GM23338 (cell line): ENCODE data around the gene MARVELD3. TPM values are rescaled to one million over a fixed set of nuclear protein-coding genes. Genes with fewer than 3 reads are reported as not detected.

ENCODE experiments used
- ATAC-seq: fragments of 200-7000 bp; cut with Tn5 transposase; 3 replicates; pipeline ENCODE4 v1.9.1; 2020
- DNase-seq: peaks from one replicate; pipeline ENCODE4 v3.0.0-alpha.2; 2015; ENCODE audit warnings: low spot score
- H2AFZ ChIP-seq: fragments of 200-600 bp; sonication (generic); 2 replicates; pipeline ENCODE4 v1.8.0; 2016; ENCODE audit warnings: antibody characterized with exemption, mild to moderate bottlenecking, moderate library complexity
- H3F3A ChIP-seq: fragments of 200-600 bp; sonication (generic); replicated peaks from 2 replicates; pipeline ENCODE4 v1.8.0; 2017; ENCODE audit warnings: antibody characterized with exemption, mixed run types, low read depth
- H3K27ac ChIP-seq: fragments of 200-600 bp; sonication (generic); 2 replicates; pipeline ENCODE4 v1.6.1; 2016; ENCODE audit warnings: low read depth
- H3K27me3 ChIP-seq: fragments of 200-600 bp; sonication (generic); 2 replicates; pipeline ENCODE4 v1.8.0; 2016; ENCODE audit warnings: mild to moderate bottlenecking, mixed run types, moderate library complexity; ENCODE audit not compliant: insufficient read depth
- H3K36me3 ChIP-seq: fragments of 200-600 bp; sonication (generic); 2 replicates; pipeline ENCODE4 v1.8.0; 2016; ENCODE audit warnings: mild to moderate bottlenecking; ENCODE audit not compliant: insufficient read depth
- H3K4me1 ChIP-seq: fragments of 200-600 bp; sonication (generic); 2 replicates; pipeline ENCODE4 v1.8.0; 2016; ENCODE audit warnings: mild to moderate bottlenecking, moderate library complexity; ENCODE audit not compliant: insufficient read depth
- H3K4me2 ChIP-seq: fragments of 200-600 bp; sonication (generic); 2 replicates; pipeline ENCODE4 v1.7.1; 2017; ENCODE audit warnings: mixed run types
- H3K4me3 ChIP-seq: fragments of 200-600 bp; sonication (generic); 2 replicates; pipeline ENCODE4 v1.6.1; 2016; ENCODE audit warnings: mixed run types
- H3K79me2 ChIP-seq: fragments of 200-600 bp; sonication (generic); replicated peaks from 2 replicates; pipeline ENCODE4 v1.8.0; 2017; ENCODE audit warnings: mild to moderate bottlenecking; ENCODE audit not compliant: insufficient read depth
- H3K9me2 ChIP-seq: fragments of 200-600 bp; sonication (generic); 2 replicates; pipeline ENCODE4 v1.8.0; 2017; ENCODE audit not compliant: insufficient read depth
- H4K20me1 ChIP-seq: fragments of 200-600 bp; sonication (generic); replicated peaks from 2 replicates; pipeline ENCODE4 v1.8.0; 2017; ENCODE audit warnings: mild to moderate bottlenecking; ENCODE audit not compliant: insufficient read depth
- H3K27ac Mint-ChIP-seq: 2 replicates; pipeline ENCODE4 v1.8.0; 2020; ENCODE audit warnings: inconsistent platforms, mild to moderate bottlenecking, moderate library complexity, mixed read lengths
- H3K27me3 Mint-ChIP-seq: 3 replicates; pipeline ENCODE4 v1.8.0; 2022; ENCODE audit warnings: low read depth, mild to moderate bottlenecking, moderate library complexity, mixed read lengths, inconsistent platforms; ENCODE audit not compliant: insufficient read depth, poor library complexity
- H3K36me3 Mint-ChIP-seq: 3 replicates; pipeline ENCODE4 v1.8.0; 2021; ENCODE audit warnings: low read depth, mild to moderate bottlenecking, inconsistent platforms, moderate library complexity, mixed read lengths
- H3K4me1 Mint-ChIP-seq: 3 replicates; pipeline ENCODE4 v1.8.0; 2020; ENCODE audit warnings: mild to moderate bottlenecking, inconsistent platforms, mixed read lengths
- H3K4me3 Mint-ChIP-seq: 3 replicates; pipeline ENCODE4 v1.8.0; 2021; ENCODE audit warnings: moderate library complexity, mild to moderate bottlenecking, inconsistent platforms, mixed read lengths
- H3K9me3 Mint-ChIP-seq: 3 replicates; pipeline ENCODE4 v1.8.0; 2020; ENCODE audit warnings: moderate library complexity, mild to moderate bottlenecking, inconsistent platforms, mixed read lengths
- CREB1 ChIP-seq: fragments of 250-450 bp; sonication (Bioruptor Pico); IDR thresholded peaks from 2 replicates; pipeline ENCODE4 v1.5.0; 2020; ENCODE audit warnings: low read depth, mild to moderate bottlenecking, moderate library complexity
- JUNB ChIP-seq: IDR thresholded peaks from one replicate; pipeline ENCODE4 v1.6.1; 2016; ENCODE audit warnings: antibody characterized with exemption; ENCODE audit not compliant: unreplicated experiment
- NANOG ChIP-seq: IDR thresholded peaks from 2 replicates; pipeline ENCODE4 v1.6.1; 2016; ENCODE audit warnings: antibody characterized with exemption, borderline replicate concordance
- POLR2AphosphoS5 ChIP-seq: IDR thresholded peaks from 2 replicates; pipeline ENCODE4 v1.6.1; 2016; ENCODE audit warnings: antibody characterized with exemption, low read depth
- STAT1 ChIP-seq: IDR thresholded peaks from one replicate; pipeline ENCODE4 v1.6.1; 2016; ENCODE audit warnings: antibody characterized with exemption; ENCODE audit not compliant: unreplicated experiment
- ZNF114 ChIP-seq: fragments of 250-450 bp; sonication (Bioruptor Pico); IDR thresholded peaks from 2 replicates; pipeline ENCODE4 v1.5.0; 2020; ENCODE audit warnings: mild to moderate bottlenecking, moderate library complexity
- ZNF331 ChIP-seq: fragments of 250-450 bp; sonication (Bioruptor Pico); IDR thresholded peaks from 2 replicates; pipeline ENCODE4 v1.5.0; 2020; ENCODE audit warnings: low read depth, mild to moderate bottlenecking, moderate library complexity
- polyA plus RNA-seq: library from polyadenylated mRNA; unstranded; fragments of >200 nt; fragmentation: Nextera tagmentation; extraction: Ambion mirVana; gene quantifications from 2 replicates; pipeline ENCODE4 v1.2.1, GENCODE V29; 2016
- total RNA-seq: library from RNA; depleted of rRNA; stranded (reverse); fragments of >200 nt; shearing (Covaris generic); gene quantifications from 2 replicates; pipeline ENCODE4 v1.2.3, GENCODE V29; 2014
- TF ChIP-seq, protein P1 (sequence below): IDR thresholded peaks from one replicate; pipeline ENCODE4 v1.6.1; 2018; ENCODE audit warnings: antibody characterized with exemption; ENCODE audit not compliant: unreplicated experiment
- TF ChIP-seq, protein P2 (sequence below): IDR thresholded peaks from 2 replicates; pipeline ENCODE4 v1.6.1; 2016; ENCODE audit warnings: antibody characterized with exemption
- TF ChIP-seq, protein P3 (sequence below), 2 experiments: fragments of 200-600 bp in 1 of 2; sonication (generic) in 1 of 2; conservative IDR thresholded peaks; 2 replicates each; pipeline versions ENCODE4 v1.5.1 to v1.6.1; 2016 to 2017; ENCODE audit warnings: antibody characterized with exemption in 2 of 2, low read depth in 2 of 2, mild to moderate bottlenecking in 2 of 2, moderate library complexity in 1 of 2
- TF ChIP-seq, protein P4 (sequence below): fragments of 250-450 bp; sonication (Bioruptor Pico); IDR thresholded peaks from 2 replicates; pipeline ENCODE4 v1.5.0; 2020; ENCODE audit warnings: mild to moderate bottlenecking, moderate library complexity

Gene MARVELD3
- total and polyA plus RNA-seq, 2 experiments from 2014 or later = 23.4 to 32.7 TPM

DNA sequence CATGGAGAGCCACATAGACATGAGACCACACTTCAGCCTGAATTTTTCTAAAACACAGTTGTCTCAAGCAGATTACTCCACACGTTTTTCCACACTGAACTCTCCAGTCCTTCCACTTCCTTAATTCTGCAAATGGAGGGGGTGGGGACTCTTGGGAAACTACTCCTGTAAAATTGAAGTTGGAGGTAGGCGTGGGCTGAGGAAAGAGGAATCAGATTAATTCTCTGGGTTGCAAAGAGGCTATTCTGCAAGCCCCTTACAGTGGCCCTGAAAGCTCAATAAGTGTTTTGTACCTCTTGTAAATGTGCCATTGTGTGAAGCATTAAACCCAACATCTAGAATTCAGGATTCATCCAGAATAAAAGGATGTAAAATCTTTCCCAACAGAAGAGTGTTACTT, 9.6 kb downstream of the MARVELD3 start:
- Histone ChIP-seq H3K79me2 (peaks cover 4% of the 10 kb centered on the region; the same call in 1 of the 2 replicates), H3K4me2 (no peak overlapping the region), H3F3A (no peaks in the 10 kb centered on the region; the same call in 1 of the 2 replicates), H3K4me1 (no peaks in the 10 kb centered on the region), H2AFZ (no peak overlapping the region), H3K9me2 (no peaks in the 10 kb centered on the region), H3K27me3 (no peaks in the 10 kb centered on the region), H4K20me1 (peaks cover 8% of the 10 kb centered on the region; the same call in 1 of the 2 replicates), H3K27ac (no peak overlapping the region), H3K4me3 (no peak overlapping the region), H3K36me3 (peaks cover 24% of the 10 kb centered on the region; the same call in 1 of the 2 replicates)
- no peak for ATAC-seq
- peaks cover 23% of the 10 kb centered on the region for H3K4me1 Mint-ChIP-seq
- DNase-seq = no peak
- no peaks in the 10 kb centered on the region for H3K9me3 Mint-ChIP-seq
- TF ChIP-seq NANOG (no peak), JUNB (no peak), ZNF331 (CRISPR knock-in tag) (no peak), POLR2AphosphoS5 (no peak), CREB1 (no peak), ZNF114 (CRISPR knock-in tag) (no peak), STAT1 (no peak)
- TF ChIP-seq, protein P1, sequence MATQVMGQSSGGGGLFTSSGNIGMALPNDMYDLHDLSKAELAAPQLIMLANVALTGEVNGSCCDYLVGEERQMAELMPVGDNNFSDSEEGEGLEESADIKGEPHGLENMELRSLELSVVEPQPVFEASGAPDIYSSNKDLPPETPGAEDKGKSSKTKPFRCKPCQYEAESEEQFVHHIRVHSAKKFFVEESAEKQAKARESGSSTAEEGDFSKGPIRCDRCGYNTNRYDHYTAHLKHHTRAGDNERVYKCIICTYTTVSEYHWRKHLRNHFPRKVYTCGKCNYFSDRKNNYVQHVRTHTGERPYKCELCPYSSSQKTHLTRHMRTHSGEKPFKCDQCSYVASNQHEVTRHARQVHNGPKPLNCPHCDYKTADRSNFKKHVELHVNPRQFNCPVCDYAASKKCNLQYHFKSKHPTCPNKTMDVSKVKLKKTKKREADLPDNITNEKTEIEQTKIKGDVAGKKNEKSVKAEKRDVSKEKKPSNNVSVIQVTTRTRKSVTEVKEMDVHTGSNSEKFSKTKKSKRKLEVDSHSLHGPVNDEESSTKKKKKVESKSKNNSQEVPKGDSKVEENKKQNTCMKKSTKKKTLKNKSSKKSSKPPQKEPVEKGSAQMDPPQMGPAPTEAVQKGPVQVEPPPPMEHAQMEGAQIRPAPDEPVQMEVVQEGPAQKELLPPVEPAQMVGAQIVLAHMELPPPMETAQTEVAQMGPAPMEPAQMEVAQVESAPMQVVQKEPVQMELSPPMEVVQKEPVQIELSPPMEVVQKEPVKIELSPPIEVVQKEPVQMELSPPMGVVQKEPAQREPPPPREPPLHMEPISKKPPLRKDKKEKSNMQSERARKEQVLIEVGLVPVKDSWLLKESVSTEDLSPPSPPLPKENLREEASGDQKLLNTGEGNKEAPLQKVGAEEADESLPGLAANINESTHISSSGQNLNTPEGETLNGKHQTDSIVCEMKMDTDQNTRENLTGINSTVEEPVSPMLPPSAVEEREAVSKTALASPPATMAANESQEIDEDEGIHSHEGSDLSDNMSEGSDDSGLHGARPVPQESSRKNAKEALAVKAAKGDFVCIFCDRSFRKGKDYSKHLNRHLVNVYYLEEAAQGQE = no peak
- TF ChIP-seq, protein P2, sequence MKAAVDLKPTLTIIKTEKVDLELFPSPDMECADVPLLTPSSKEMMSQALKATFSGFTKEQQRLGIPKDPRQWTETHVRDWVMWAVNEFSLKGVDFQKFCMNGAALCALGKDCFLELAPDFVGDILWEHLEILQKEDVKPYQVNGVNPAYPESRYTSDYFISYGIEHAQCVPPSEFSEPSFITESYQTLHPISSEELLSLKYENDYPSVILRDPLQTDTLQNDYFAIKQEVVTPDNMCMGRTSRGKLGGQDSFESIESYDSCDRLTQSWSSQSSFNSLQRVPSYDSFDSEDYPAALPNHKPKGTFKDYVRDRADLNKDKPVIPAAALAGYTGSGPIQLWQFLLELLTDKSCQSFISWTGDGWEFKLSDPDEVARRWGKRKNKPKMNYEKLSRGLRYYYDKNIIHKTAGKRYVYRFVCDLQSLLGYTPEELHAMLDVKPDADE = no peak
- TF ChIP-seq, protein P3, sequence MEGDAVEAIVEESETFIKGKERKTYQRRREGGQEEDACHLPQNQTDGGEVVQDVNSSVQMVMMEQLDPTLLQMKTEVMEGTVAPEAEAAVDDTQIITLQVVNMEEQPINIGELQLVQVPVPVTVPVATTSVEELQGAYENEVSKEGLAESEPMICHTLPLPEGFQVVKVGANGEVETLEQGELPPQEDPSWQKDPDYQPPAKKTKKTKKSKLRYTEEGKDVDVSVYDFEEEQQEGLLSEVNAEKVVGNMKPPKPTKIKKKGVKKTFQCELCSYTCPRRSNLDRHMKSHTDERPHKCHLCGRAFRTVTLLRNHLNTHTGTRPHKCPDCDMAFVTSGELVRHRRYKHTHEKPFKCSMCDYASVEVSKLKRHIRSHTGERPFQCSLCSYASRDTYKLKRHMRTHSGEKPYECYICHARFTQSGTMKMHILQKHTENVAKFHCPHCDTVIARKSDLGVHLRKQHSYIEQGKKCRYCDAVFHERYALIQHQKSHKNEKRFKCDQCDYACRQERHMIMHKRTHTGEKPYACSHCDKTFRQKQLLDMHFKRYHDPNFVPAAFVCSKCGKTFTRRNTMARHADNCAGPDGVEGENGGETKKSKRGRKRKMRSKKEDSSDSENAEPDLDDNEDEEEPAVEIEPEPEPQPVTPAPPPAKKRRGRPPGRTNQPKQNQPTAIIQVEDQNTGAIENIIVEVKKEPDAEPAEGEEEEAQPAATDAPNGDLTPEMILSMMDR (conservative IDR thresholded peaks at IDR 0.05; ENCODE audit: low read depth in 2 of 2) = no peak
- TF ChIP-seq, protein P4, sequence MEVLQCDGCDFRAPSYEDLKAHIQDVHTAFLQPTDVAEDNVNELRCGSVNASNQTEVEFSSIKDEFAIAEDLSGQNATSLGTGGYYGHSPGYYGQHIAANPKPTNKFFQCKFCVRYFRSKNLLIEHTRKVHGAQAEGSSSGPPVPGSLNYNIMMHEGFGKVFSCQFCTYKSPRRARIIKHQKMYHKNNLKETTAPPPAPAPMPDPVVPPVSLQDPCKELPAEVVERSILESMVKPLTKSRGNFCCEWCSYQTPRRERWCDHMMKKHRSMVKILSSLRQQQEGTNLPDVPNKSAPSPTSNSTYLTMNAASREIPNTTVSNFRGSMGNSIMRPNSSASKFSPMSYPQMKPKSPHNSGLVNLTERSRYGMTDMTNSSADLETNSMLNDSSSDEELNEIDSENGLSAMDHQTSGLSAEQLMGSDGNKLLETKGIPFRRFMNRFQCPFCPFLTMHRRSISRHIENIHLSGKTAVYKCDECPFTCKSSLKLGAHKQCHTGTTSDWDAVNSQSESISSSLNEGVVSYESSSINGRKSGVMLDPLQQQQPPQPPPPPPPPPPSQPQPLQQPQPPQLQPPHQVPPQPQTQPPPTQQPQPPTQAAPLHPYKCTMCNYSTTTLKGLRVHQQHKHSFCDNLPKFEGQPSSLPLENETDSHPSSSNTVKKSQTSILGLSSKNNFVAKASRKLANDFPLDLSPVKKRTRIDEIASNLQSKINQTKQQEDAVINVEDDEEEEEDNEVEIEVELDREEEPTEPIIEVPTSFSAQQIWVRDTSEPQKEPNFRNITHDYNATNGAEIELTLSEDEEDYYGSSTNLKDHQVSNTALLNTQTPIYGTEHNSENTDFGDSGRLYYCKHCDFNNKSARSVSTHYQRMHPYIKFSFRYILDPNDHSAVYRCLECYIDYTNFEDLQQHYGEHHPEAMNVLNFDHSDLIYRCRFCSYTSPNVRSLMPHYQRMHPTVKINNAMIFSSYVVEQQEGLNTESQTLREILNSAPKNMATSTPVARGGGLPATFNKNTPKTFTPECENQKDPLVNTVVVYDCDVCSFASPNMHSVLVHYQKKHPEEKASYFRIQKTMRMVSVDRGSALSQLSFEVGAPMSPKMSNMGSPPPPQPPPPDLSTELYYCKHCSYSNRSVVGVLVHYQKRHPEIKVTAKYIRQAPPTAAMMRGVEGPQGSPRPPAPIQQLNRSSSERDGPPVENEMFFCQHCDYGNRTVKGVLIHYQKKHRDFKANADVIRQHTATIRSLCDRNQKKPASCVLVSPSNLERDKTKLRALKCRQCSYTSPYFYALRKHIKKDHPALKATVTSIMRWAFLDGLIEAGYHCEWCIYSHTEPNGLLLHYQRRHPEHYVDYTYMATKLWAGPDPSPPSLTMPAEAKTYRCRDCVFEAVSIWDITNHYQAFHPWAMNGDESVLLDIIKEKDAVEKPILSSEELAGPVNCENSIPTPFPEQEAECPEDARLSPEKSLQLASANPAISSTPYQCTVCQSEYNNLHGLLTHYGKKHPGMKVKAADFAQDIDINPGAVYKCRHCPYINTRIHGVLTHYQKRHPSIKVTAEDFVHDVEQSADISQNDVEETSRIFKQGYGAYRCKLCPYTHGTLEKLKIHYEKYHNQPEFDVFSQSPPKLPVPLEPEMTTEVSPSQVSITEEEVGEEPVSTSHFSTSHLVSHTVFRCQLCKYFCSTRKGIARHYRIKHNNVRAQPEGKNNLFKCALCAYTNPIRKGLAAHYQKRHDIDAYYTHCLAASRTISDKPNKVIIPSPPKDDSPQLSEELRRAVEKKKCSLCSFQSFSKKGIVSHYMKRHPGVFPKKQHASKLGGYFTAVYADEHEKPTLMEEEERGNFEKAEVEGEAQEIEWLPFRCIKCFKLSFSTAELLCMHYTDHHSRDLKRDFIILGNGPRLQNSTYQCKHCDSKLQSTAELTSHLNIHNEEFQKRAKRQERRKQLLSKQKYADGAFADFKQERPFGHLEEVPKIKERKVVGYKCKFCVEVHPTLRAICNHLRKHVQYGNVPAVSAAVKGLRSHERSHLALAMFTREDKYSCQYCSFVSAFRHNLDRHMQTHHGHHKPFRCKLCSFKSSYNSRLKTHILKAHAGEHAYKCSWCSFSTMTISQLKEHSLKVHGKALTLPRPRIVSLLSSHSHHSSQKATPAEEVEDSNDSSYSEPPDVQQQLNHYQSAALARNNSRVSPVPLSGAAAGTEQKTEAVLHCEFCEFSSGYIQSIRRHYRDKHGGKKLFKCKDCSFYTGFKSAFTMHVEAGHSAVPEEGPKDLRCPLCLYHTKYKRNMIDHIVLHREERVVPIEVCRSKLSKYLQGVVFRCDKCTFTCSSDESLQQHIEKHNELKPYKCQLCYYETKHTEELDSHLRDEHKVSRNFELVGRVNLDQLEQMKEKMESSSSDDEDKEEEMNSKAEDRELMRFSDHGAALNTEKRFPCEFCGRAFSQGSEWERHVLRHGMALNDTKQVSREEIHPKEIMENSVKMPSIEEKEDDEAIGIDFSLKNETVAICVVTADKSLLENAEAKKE = no peak
- H3K27me3 Mint-ChIP-seq = peaks cover 6% of the 10 kb centered on the region
- H3K27ac Mint-ChIP-seq = no peak overlapping the region; the same call in 1 of the 2 replicates
- no peak overlapping the region for H3K4me3 Mint-ChIP-seq
- peaks cover 41% of the 10 kb centered on the region for H3K36me3 Mint-ChIP-seq
